Activated CD4-positive, alpha-beta T cell treated with anti-CD3 and anti-CD28 coated beads, Interleukin-2, amount 10 ng/mL, durations not matched to agents 24 days and 14 days (primary cell): ENCODE measurements around the gene GMPPA. TPM values are rescaled to one million over a fixed set of nuclear protein-coding genes. Genes with fewer than 3 reads are reported as not detected.

ENCODE experiments used
- DNase-seq: peaks from one replicate; pipeline ENCODE4 v3.0.0; 2022
- H3K27ac Mint-ChIP-seq: one replicate; pipeline ENCODE4 v1.8.0; 2022; ENCODE audit warnings: mild to moderate bottlenecking, mixed read lengths
- H3K27me3 Mint-ChIP-seq: one replicate; pipeline ENCODE4 v1.8.0; 2022; ENCODE audit warnings: mixed read lengths
- H3K36me3 Mint-ChIP-seq: one replicate; pipeline ENCODE4 v1.8.0; 2022; ENCODE audit warnings: low read depth, mild to moderate bottlenecking, mixed read lengths
- H3K4me1 Mint-ChIP-seq: one replicate; pipeline ENCODE4 v1.8.0; 2021; ENCODE audit warnings: mixed read lengths
- H3K4me3 Mint-ChIP-seq: one replicate; pipeline ENCODE4 v1.8.0; 2022; ENCODE audit warnings: mild to moderate bottlenecking, moderate library complexity, mixed read lengths
- H3K9me3 Mint-ChIP-seq: one replicate; pipeline ENCODE4 v1.8.0; 2021; ENCODE audit warnings: mixed read lengths
- intact Hi-C: fragments of 100-400 bp; cut with micrococcal nuclease; formaldehyde crosslinking; loops from one replicate; pipeline ENCODE4 v1.15.1; 2023
- total RNA-seq: library from RNA; stranded (reverse); gene quantifications from 2 replicates; pipeline ENCODE4 v1.2.3, GENCODE V29; 2022

Gene GMPPA
- total RNA-seq, 1 donor from 2014 or later: 46.0 TPM

GRCh38 chr2:219519526-219519916 is 20.8 kb downstream of the GMPPA start:
- no peak for DNase-seq
- H3K4me3 Mint-ChIP-seq: no peak overlapping the region
- H3K27me3 Mint-ChIP-seq: peaks cover 60% of the 10 kb centered on the region
- intact Hi-C loops: no loop called here
- H3K36me3 Mint-ChIP-seq: no peaks in the 10 kb centered on the region
- no peaks in the 10 kb centered on the region for H3K9me3 Mint-ChIP-seq
- peaks cover 4% of the 10 kb centered on the region for H3K4me1 Mint-ChIP-seq
- H3K27ac Mint-ChIP-seq: no peak overlapping the region

- peaks cover 4% of the 10 kb centered on the region for H3K4me1 Mint-ChIP-seq
- no peak overlapping the region for H3K27ac Mint-ChIP-seq
- no peak overlapping the region for H3K4me3 Mint-ChIP-seq
- peaks cover 66% of the 10 kb centered on the region for H3K27me3 Mint-ChIP-seq
- no peaks in the 10 kb centered on the region for H3K9me3 Mint-ChIP-seq
- intact Hi-C loops: no loop called here
- H3K36me3 Mint-ChIP-seq: no peaks in the 10 kb centered on the region
- no peak for DNase-seq
These were observed 21.4 kb downstream of the GMPPA start for GRCh38 chr2:219520079-219520478.

- Mint-ChIP-seq H3K27ac (no peak overlapping the region), H3K27me3 (peaks cover 68% of the 10 kb centered on the region), H3K4me3 (no peak overlapping the region), H3K36me3 (no peaks in the 10 kb centered on the region), H3K4me1 (peaks cover 4% of the 10 kb centered on the region), H3K9me3 (no peaks in the 10 kb centered on the region)
- intact Hi-C loops: no loop called here
- no peak for DNase-seq
These were observed 22.6 kb downstream of the GMPPA start for GRCh38 chr2:219521066-219521880.

GRCh38 chr2:219522111-219523030 is 23.7 kb downstream of the GMPPA start:
- Mint-ChIP-seq H3K4me1 (peaks cover 4% of the 10 kb centered on the region), H3K27me3 (peaks cover 71% of the 10 kb centered on the region), H3K27ac (no peak overlapping the region), H3K4me3 (no peak overlapping the region), H3K36me3 (no peaks in the 10 kb centered on the region), H3K9me3 (no peaks in the 10 kb centered on the region)
- intact Hi-C loops: no loop called here
- DNase-seq: no peak

GRCh38 chr2:219523031-219523671 is 24.5 kb downstream of the GMPPA start:
- H3K9me3 Mint-ChIP-seq: no peaks in the 10 kb centered on the region
- intact Hi-C loops: no loop called here

GRCh38 chr2:219524817-219525216 is 26.1 kb downstream of the GMPPA start:
- intact Hi-C loops: no loop called here
- Mint-ChIP-seq H3K4me1 (peaks cover 4% of the 10 kb centered on the region), H3K27me3 (peaks cover 80% of the 10 kb centered on the region), H3K27ac (no peak overlapping the region), H3K36me3 (no peaks in the 10 kb centered on the region), H3K9me3 (no peaks in the 10 kb centered on the region), H3K4me3 (no peak overlapping the region)
- no peak for DNase-seq

More at GRCh38 chr2:219523031-219523671, 24.5 kb downstream of the GMPPA start:
- no peak overlapping the region for H3K4me3 Mint-ChIP-seq
- H3K27me3 Mint-ChIP-seq: peaks cover 73% of the 10 kb centered on the region
- peaks cover 4% of the 10 kb centered on the region for H3K4me1 Mint-ChIP-seq
- H3K27ac Mint-ChIP-seq: no peak overlapping the region
- no peak for DNase-seq
- H3K36me3 Mint-ChIP-seq: no peaks in the 10 kb centered on the region

GRCh38 chr2:219525533-219526232 is 27.0 kb downstream of the GMPPA start:
- Mint-ChIP-seq H3K27ac (no peak overlapping the region), H3K36me3 (no peaks in the 10 kb centered on the region), H3K4me1 (peaks cover 8% of the 10 kb centered on the region), H3K4me3 (no peak overlapping the region), H3K27me3 (peaks cover 81% of the 10 kb centered on the region), H3K9me3 (no peaks in the 10 kb centered on the region)
- intact Hi-C loops: no loop called here
- DNase-seq: no peak

- intact Hi-C loops: no loop called here
- Mint-ChIP-seq H3K4me1 (peaks cover 8% of the 10 kb centered on the region), H3K27ac (no peak overlapping the region), H3K4me3 (no peak overlapping the region), H3K9me3 (no peaks in the 10 kb centered on the region), H3K27me3 (peaks cover 81% of the 10 kb centered on the region), H3K36me3 (no peaks in the 10 kb centered on the region)
- no peak for DNase-seq
These were observed 27.8 kb downstream of the GMPPA start for GRCh38 chr2:219526320-219527075.

- no peak for DNase-seq
- no peaks in the 10 kb centered on the region for H3K9me3 Mint-ChIP-seq
- H3K27ac Mint-ChIP-seq: no peak overlapping the region
- peaks cover 76% of the 10 kb centered on the region for H3K27me3 Mint-ChIP-seq
- H3K36me3 Mint-ChIP-seq: no peaks in the 10 kb centered on the region
- H3K4me3 Mint-ChIP-seq: no peak overlapping the region
- intact Hi-C loops: no loop called here
- peaks cover 4% of the 10 kb centered on the region for H3K4me1 Mint-ChIP-seq
These were observed 28.3 kb downstream of the GMPPA start for GRCh38 chr2:219527076-219527394.

- peaks cover 3% of the 10 kb centered on the region for H3K4me1 Mint-ChIP-seq
- no peaks in the 10 kb centered on the region for H3K36me3 Mint-ChIP-seq
- H3K27ac Mint-ChIP-seq: no peak overlapping the region
- no peak overlapping the region for H3K4me3 Mint-ChIP-seq
- peaks cover 75% of the 10 kb centered on the region for H3K27me3 Mint-ChIP-seq
- intact Hi-C loops: no loop called here
- H3K9me3 Mint-ChIP-seq: no peaks in the 10 kb centered on the region
- no peak for DNase-seq
These were observed 28.8 kb downstream of the GMPPA start for GRCh38 chr2:219527472-219527871.

- intact Hi-C loops: loop anchor here (1.0 to 2.0 kb wide), 4 partner anchors 32 to 127 kb away; partner anchors contain the start of gene GMPPA
- peak; percentile 95 for DNase-seq
- Mint-ChIP-seq H3K4me3 (no peak overlapping the region), H3K4me1 (peaks cover 3% of the 10 kb centered on the region), H3K9me3 (no peaks in the 10 kb centered on the region), H3K36me3 (no peaks in the 10 kb centered on the region), H3K27me3 (peaks cover 59% of the 10 kb centered on the region), H3K27ac (no peak overlapping the region)
These were observed 31.6 kb downstream of the GMPPA start for GRCh38 chr2:219530048-219530963.
